H54 (cell line): ENCODE measurements around the gene ZNF503.

ENCODE experiments used
- DNase-seq: peaks from one replicate; pipeline ENCODE4 v3.0.0; 2011; ENCODE audit warnings: low spot score, mixed read lengths; ENCODE audit not compliant: insufficient read length
- FAIRE-seq: peaks from 3 replicates; lab custom pipeline; 2011; peaks lifted over from hg19 to GRCh38; lab: Jason Lieb, UNC
- POLR2A ChIP-seq: IDR thresholded peaks from 2 replicates; pipeline ENCODE4 v1.6.1; 2011; ENCODE audit warnings: low read depth, mild to moderate bottlenecking, low read length

ZNF503 gene

DNA sequence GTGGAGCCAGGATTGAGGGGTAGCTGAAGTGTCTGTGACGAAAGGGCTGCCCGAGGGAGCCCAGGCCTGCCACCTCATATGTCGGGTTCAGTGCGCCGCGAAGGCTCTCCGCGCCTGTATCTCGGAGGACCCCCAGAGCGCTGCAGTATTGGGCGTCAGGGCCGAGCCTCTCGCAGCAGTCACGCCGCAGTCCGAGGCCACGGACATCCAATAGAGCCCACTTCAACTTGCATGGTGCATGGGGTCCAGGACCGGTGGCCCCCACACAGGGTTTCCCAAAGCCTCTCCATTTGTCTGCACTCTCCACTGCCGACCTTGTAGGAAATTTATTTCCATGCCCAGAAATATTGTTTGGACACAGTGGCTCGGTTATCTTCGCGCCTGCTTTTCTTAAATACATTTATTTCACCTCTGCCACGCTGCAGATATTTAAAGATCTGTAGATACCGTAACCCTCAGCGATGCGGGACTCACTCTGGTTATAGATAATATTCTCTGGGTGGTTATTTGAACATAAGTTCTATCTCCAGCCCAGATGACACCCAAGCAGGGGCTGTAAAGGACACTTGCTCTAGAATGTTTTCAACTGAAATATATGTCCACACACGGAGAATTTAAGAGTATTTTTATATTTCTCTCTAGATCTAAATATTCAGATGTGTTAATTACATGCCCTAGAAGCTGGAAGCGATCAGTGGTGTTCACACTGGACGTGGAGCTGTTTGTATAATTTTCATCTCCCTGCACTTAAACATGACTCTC, 5.1 kb upstream of the ZNF503 start:
- no peak for FAIRE-seq

DNA sequence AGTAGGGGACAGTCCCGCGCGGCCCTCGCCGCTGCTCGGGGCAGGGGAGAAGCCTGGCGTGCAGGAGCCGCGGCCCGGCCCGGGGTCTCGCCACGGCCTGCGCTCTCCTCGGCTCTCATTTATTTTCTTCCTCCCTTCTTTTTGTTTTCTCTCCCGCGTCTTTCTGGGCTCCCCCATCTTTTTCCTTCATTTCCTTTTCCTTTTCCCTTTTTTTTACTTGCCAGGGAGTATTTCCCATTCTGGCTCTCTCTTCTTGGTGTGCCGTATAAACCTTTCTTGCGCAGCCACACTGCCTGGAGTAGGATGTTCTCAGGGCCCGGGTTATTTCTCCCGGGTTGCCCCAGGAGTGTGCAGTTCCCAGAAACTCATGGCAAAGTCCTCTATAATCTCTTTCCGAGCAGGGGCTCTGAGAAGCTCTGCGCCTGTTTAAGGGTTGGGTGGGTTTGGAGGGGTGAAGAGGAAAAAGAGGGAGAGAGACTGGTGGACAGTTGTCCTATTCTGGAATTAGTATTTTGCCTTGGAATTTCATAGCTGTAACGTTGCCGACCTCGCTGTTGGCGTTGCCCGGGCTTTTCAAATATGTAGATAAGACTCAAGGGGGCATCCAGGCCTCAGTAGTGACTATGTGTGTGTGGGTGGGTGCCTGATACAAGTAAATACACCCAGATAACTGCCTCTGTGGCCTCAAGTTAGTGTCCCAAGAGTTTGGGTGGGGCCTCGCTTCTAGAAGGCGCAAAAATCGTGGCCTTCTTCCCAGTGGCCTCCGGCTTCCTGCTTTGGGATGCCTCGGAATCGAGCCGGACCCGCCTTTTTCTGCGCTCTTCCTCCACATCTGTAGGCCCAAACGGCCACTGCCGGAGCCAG, 4.3 kb upstream of the ZNF503 start:
- DNase-seq (no peak), FAIRE-seq (no peak)
- TF ChIP-seq POLR2A = no peak

More for the DNA sequence above, 5.1 kb upstream of the ZNF503 start:
- DNase-seq = no peak
- no peak for TF ChIP-seq POLR2A

DNA sequence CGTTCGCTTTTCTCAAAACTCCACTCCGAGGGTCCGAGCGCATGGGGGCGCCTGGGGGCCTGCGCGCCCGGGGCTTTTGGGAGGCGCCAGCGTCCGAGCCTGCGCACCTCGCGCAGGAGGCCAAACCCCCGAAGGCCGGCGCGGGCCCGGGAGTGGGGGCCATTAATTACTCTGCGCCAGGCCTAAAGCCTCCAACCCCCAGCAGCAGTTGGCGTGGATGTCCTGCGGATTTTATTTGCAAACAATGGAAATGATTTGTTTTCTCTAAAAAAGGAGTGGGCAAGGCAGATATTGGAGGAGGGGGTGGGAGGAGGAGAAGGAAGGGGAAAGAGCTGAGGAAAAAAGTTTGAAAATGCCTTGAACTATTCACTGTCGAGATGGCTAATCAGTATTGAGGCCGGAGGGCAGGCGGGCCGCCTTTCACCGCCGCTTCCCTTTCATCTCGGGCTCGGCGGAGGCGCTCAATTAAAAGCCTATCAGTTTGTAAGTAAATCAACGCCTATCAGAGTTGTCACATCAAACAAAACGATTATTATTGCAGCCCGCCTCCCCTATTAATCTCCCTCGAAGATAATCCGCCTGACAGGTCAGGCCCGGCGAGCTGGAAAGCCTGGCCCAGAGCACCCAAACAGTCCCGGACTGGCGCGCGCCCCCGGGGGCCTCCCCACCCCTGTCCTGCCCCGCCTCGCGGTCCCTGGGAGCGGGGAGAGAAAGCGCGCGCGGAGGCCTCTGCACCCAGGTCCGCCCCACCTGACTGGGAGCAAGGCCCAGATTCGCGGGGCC, 3.4 kb upstream of the ZNF503 start:
- DNase-seq = no peak

DNA sequence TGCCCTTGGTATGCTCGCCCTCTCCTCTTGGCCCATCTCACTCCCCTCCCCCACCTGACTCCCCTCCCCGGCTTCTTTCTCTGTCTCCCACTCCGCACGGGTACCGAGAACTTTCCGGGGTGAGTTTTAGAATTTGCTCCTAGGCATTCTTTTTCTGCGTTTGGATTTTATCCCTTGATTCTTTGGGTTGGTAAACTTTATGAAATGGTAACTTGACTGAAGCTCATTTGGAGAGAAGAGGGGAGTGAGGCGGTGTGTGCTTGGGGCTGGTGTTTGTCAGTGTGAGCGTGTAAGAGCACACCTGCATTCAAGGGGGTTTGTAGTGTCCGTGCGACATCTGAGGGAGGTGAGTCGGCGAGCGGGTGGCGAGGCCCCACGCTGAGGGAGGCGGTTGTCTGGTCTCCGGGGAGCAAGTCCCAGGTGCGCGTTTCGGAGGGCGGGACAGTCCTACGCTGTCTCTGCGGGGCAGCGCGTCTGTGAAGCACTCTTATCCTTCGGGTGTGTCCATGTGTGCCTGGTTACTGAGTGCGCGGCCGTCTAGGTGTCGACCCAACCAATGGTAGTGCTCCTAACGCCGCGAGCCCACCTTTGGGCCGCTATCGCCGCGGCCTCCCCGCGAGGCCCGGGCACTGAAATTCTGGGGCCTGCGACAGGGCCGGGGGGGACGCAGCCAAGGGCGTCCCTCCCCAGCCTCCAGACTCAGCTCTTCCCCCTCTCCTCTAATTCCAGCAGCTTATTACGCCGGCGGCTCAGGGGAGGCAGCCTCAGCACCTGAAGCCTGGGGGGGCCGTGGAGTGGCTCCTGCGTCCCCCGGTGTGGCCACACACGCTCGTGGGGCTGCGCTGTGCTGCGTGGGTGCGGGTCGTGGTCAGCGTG, 2.6 kb upstream of the ZNF503 start:
- DNase-seq (no peak), FAIRE-seq (no peak)
- TF ChIP-seq POLR2A = no peak

More for the DNA sequence above, 3.4 kb upstream of the ZNF503 start:
- TF ChIP-seq POLR2A = no peak
- no peak for FAIRE-seq

DNA sequence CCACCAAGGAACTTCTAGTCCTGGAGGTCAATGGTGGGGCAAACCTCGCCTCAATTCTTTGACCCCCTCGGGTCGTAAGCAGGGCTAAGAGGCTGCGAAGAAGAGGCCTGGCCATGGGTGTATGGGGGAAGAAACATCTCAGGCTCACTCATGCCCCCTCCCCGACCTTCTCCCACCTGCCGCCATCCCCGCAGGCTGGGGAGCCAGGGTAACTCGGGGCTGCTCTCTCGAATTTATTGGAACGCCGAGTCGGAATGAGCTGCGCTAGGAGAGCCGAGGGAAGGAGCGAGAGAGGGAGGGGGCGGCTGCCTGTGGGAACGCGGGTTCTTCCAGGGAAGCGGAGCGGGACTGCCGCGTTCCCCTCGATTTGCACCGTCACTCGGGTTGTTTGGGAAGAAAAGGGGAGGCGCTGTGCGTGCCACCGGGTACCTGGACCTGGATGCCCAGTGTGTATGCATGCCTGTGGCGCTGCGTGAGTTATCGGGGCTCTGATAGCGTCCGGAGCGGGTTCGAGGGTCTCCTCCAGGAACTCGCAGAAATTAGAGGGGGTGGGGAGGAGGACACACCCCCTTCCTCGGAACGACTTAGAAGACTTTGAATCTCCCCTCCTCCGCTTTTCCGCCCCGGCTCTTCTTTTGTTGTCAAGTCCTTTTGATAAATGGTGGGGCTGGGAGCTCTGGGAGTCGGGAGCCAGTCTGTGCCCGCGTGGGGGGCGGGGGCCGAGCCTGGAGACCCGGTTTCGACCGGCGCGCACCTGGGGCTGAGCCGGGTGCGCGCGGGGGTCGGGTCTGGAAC, 1.8 kb upstream of the ZNF503 start:
- FAIRE-seq (no peak), DNase-seq (no peak)
- TF ChIP-seq POLR2A = no peak

DNA sequence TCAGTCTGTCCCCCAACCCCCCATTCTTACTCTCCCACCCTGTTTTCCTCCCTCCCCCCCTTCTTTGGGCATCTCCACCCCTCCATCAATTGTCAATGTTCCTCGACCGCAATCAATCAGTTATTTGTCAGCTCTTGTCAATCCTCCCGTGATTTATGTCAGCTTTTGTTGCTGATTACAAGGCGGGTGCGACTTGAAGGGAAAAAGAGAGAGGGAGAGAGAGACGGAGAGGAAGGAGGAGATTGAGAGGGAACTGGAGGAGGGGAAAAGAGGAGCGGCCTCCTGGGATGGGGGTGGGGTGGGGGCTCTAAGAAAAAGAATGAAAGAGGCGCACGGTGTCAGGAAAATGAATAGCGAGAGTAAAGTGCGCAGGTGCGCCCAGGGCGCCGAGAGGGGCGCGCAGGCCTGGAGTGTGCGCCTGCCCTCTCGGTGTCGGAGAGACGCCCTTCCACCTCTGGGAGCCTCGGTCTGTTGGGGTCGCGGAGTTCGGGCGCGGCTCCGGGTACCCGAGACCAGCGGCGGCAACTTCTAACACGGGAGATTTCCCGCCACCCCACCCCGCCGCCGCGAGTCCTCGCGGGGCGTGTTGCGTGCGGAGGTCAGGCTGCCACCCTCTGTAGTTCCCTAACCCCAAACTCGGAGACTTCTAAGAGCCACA, 1.1 kb upstream of the ZNF503 start:
- FAIRE-seq (no peak), DNase-seq (peak; percentile 69)
- TF ChIP-seq POLR2A = peak; percentile 18; the same call in 1 of the 2 replicates

DNA sequence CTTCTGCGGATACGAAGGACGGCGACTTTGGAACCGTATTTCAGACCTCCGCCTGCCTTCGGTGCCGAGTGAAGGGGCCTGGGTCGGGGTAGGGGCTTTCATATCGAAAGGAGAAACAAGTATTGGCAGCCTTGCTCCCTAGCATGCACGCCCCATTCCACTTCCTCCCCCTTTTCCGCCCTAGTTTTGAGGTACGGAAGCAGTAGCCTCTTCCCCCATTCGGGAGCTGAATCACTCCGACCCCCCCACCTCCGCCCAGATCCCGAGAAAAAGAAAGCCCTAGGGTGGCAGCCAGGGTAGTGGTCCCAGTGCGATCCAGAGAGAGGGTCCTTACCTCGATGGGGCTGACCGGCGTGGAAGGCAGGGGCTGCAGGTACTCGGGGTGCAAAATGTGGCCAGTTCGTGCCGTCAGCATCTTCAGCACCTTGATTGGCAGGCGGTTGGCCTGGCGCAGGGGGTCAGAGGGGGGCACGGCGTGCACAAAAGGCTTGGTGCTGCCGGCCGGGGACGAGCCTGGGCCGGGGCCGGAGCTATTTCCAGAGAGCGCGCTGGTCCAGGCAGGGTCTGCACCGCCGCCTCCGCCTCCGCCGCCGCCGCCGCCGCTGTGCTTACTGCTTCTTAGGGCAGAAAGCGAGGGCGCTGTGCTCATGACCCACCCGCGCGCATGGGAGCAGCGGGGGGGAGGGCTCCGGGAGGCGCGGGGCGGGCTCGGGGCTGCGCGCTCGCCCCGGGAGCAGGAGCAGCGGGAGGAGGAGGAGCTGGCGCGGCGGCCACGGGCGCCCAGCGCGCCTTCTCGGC, 594 bp downstream of the ZNF503 start:
- no peak for TF ChIP-seq POLR2A
- FAIRE-seq (no peak), DNase-seq (peak; percentile 67)

DNA sequence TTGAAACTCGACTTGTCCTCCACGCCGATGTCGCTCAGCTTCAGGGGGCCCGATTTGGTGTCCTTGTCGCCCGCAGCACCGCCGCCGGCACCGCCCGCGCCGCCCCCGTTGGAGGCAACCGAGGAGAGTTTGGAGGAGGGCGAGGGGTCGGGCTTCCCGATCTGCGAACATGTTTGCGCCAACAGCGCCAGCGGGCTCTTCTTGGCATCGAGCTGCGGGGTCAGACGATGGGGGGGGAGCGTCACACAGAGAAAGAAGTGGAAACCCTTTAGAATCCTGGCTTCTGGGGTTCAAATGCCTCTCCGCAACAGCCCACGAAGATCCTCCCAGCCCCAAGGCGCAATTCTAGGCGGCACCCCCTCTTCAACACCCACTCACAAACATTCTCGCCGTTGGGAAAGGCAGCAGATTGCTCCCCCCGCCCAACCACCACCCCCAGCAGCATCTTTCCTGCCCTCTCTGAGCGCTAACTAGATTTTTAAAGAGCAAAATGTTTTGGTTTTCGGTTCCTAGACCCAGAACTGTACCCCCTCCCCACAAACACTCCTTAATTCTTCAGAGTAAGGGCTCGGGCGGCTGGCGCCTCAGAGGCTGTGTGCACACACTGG, 1.3 kb downstream of the ZNF503 start:
- peak; percentile 70 for DNase-seq
- FAIRE-seq = no peak
- TF ChIP-seq POLR2A = no peak

DNA sequence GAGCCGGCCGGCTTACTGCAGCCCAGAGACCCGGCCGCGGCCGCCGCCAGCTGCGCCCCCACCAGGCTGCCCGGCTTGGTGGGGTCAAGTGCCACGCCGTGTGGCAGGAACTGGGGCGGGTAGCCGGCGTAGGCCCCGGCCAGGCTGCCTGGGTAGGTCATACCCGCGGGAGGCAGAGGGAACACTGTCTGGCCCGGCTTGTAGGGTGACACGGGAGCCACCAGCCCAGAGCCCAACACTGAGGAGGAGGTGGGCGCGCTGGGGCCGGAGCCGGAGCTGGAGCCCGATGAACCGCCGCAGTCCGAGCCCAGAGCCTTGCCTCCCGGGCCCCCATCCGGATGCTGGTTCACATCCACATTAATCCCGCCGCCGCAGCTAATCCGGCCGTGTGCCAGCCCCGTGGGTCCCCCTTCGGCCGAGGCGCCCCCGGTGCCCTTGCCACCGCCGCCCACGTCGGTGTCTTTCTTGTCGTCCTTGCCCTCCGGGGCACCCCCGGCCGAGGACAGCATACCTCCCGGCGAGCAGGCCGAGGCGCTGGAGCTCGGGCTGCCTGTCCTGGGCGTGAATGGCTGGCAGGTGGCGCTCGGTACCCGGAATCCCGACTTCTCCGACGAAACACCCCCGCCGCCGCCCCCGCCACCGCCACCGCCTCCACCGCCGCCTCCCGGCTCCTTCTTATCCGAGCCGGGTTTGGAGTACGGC, 2.0 kb downstream of the ZNF503 start:
- FAIRE-seq (no peak), DNase-seq (peak; percentile 87)
- TF ChIP-seq POLR2A = no peak
